C4-2B (cell line): Measurements from ENCODE around the gene WDR89.
"Not testable (repeated sequence)": the region's sequence is repeated elsewhere in the genome, so short reads cannot be mapped to it uniquely, and the experiment has no call there.

Source experiments
- H3K27ac ChIP-seq: fragments of 450-650 bp; 2 replicates; pipeline ENCODE4 v1.5.1; 2017
- CTCF ChIP-seq: fragments of 450-650 bp; conservative IDR thresholded peaks from 2 replicates; pipeline ENCODE4 v1.5.1; 2017; ENCODE audit warnings: mild to moderate bottlenecking
- ZFX ChIP-seq: fragments of 450-650 bp; IDR thresholded peaks from 2 replicates; pipeline ENCODE4 v1.6.1; 2017

The WDR89 gene

GRCh38 chr14:63633801-63634200 is 7.9 kb downstream of the WDR89 start:
- H3K27ac ChIP-seq = no peak overlapping the region; the same call in 1 of the 2 replicates
- TF ChIP-seq ZFX (no peak), CTCF (no peak; the same call in 1 of the 2 replicates)

- H3K27ac ChIP-seq = no peak overlapping the region
- TF ChIP-seq CTCF (peak; percentile 80), ZFX (no peak)
Measured at GRCh38 chr14:63632932-63633514, 8.6 kb downstream of the WDR89 start.

DNA sequence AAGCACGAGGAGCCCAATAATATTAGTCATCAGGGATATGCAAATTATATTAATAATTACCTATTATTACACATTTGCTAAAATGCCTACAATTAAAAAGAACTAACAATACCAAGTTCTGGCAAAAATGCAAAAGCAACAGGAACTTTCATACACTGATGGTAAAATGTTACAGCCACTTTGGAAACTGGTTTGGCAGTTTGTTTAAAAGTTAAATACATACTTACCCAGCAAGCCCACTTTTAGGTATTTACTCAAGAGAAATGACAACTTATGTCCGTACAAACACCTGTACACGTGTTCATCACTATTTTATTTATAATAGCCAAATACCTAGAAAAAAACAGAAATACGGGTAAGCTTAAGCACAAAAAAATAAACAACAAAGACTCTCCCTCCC is 17.0 kb downstream of the WDR89 start:
- TF ChIP-seq CTCF (no peak), ZFX (no peak)
- H3K27ac ChIP-seq = no peak overlapping the region

DNA sequence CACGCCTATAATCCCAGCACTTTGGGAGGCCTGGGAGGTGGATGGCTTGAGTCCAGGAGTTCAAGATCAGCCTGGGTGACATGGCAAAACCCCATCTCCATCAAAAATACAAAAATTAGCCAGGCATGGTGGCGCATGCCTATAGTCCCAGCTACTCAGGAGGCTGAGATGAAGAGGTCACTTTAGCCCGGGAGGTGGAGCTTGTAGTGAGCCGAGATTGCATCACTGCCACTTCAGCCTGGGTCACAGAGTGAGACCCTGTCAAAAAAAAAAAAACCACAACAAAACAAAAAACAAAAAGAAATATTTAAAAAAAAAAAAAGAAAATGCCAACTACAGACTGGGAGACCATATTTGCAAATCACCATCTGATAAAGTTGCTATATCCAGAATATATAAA is 17.5 kb downstream of the WDR89 start:
- TF ChIP-seq ZFX = no peak
- no peak for TF ChIP-seq CTCF
- peak overlapping the region; percentile 42 for H3K27ac ChIP-seq

DNA sequence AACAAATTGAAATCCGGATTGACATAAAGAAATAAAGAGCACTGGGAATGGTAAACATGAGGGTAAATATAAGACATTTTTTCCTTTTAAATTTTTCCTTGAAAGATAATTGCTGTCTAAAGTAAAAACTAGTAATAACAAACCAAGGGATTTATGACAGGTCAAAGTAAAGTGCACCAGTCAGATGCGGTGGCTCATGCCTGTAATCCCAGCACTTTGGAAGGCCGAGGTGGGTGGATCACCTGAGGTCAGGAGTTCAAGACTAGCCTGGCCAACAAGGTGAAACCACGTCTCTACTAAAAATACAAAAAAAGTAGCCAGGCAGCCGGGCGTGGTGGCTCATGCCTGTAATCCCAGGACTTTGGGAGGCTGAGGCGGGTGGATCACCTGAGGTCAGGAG is 19.7 kb downstream of the WDR89 start:
- not testable (repeated sequence) for H3K27ac ChIP-seq

DNA sequence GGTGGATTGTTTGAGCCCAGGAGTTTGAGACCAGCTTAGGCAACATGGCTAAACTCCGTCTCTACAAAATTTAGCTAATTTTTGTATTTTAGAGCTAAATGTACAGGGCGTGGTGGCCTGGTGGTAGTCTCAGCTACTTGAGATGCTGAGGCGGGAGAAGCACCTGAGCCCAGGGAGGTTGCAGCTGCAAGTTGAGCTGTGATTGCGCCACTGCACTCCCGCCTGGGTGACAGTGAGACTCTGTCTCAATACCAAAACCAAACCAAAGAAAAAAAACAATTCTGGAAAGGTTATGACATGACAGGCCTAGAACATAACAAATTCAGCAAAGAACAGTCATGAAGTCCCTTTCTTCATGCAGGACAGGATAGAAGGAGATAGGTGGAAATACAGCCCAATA is 25.7 kb downstream of the WDR89 start:
- TF ChIP-seq ZFX = no peak
- TF ChIP-seq CTCF = no peak
- no peak overlapping the region for H3K27ac ChIP-seq

DNA sequence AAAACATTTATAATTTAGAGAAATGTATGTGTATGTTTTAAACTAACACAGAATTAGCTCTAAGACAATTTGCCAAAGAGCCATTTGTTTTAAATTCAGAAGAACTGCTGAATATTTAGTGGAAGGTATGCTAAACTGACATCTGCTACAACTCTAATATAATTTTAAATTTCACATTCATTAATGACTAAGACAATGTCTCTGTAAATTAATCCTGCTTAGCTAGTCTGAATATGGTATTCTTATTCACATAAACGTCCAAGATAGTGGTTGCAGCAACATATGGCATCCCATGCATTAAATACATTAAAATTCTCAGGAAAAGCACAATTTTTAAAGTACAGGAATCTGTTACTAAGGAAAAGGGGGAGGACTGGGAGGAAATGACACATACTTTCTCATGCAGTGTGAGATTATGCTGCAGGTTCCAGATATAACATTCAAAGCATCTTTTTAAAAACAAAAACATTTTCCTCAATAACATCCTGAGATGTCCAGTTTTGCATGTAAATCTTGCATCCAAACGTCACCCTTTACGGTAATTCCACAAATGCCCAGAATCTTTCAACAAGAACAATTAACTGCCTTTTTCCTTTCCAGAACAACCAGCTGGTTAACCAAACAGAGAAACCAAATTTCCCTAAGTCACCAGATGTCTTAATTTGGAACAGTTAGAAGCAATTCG is 26.9 kb downstream of the WDR89 start:
- TF ChIP-seq CTCF = no peak
- TF ChIP-seq ZFX = no peak
- H3K27ac ChIP-seq = no peak overlapping the region

GRCh38 chr14:63611078-63611477 is 30.6 kb downstream of the WDR89 start:
- H3K27ac ChIP-seq = no peak overlapping the region
- TF ChIP-seq ZFX (no peak), CTCF (no peak)
